GM19238 (cell line): ENCODE data around the gene GNA12.
"Not testable (repeated sequence)": the region's sequence is repeated elsewhere in the genome, so short reads cannot be mapped to it uniquely, and the experiment has no call there.

ENCODE experiments used
- DNase-seq: peaks from one replicate; pipeline ENCODE4 v3.0.0; 2011; ENCODE audit warnings: low spot score; ENCODE audit not compliant: insufficient read length

The GNA12 gene

DNA sequence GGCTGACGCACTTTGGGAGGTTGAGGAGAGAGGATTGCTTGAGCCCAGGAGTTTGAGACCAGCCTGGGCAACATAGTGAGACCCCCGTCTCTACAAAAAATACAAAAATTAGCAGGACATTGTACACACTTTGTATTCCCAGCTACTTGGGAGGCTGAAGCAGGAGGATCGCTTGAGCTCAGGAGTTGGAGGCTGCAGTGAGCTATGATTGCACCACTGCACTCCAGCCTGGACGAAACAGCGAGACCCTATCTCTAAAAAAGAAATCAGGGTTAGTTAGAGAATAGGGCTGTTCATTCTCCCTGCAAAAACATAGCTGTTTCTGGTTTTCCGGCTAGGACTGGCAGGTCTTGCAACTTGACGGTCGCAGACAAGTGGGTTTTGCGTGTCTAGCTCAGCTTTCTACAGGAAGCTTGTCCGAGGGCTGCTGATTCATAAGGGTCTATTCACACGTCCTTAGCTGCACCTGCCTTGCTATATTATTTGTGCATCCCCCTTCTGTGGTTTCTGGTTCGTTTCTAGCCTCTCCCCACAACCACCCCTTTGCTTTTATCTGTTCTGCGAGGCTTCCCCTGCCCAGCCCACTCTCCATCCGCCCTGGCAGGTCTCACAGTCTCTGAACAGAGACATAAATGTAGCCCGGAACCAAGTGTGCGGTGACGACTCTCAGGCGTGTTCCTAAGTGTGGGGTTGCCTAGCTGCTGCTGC, 145.4 kb downstream of the GNA12 start:
- DNase-seq = peak; percentile 97

DNA sequence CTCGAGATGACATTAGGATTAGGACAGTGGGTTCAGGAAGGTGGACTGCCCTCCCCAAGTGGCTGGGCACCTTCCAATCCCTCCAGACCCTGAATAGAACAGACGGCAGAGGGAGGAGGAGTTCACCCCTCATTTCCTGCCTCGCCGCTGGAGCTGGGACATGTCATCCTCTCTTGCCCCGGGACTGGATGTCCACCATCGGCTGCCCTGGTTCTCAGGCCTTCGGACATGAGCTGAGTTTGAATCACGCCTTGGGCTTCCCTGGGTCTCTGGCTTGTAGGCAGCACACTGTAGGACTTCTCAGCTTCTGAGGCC, 150.0 kb downstream of the GNA12 start:
- not testable (repeated sequence) for DNase-seq

DNA sequence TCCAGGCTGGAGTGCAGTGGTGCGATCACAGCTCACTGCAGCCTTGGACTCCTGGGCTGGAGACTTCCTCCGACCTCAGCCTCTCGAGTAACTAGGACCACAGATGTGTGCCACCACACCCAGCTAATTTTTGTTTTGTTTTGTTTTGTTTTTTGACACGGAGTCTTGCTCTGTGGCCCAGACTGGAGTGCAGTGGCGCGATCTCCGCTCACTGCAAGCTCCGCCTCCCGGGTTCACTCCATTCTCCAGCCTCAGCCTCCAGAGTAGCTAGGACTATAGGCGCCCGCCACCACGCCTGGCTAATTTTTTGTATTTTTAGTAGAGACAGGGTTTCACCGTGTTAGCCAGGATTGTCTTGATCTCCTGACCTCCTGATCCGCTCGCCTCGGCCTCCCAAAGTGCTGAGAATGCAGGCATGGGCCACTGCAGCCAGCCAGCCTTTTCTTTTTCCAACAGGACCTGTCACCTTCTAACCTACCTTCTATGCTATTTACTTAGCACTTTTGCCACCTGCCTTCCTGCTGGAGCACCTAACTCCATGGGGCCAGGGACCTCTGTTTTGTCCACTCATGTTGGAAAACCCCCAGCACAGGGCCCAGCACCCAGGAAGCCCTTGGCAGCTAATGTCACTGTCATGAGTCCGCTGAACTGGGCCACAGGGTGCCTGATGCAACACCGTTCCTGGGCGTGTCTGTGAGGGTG, 150.5 kb downstream of the GNA12 start:
- DNase-seq = not testable (repeated sequence)

DNA sequence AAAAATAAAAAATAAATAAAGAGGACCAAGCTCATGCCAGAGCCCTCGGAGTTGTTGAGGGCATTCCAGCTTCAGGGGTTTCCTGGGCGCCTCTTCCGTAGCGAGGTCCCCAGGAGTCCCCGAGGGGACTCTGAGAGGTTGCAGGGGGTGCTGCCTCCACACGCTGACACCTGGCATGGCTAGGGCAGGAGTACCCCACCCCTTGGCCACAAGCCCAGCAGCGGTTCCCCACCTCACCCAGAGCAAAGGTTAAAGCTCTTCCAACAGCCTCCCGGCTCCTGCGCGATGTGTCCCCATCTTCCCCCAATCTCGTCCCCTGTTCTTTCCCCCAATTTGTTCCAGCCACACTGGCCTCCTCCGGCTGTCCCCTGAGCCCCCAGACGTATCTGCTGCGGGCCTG, 151.6 kb downstream of the GNA12 start:
- DNase-seq = no peak

DNA sequence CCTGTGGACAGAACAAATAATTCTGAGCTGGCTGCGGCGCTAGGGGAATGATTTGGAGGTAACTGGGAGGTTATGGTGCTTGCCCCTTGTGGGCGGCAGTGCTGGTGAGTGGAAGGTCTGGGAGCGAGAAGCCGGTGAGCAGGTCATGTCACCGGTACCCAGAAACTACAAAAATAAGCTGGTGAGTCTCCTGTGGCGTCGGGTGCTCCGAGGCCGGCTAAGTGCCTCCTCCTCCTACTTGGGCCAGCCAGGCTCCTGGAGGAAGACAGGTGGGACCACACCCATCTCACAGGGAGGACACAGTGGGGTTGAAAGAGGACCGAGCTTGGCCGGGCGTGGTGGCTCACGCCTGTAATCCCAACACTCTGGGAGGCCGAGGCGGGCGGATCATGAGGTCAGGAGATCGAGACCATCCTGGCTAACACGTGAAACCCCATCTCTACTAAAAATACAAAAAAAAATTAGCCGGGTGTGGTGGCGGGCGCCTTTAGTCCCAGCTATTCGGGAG, 152.1 kb downstream of the GNA12 start:
- DNase-seq = not testable (repeated sequence)

DNA sequence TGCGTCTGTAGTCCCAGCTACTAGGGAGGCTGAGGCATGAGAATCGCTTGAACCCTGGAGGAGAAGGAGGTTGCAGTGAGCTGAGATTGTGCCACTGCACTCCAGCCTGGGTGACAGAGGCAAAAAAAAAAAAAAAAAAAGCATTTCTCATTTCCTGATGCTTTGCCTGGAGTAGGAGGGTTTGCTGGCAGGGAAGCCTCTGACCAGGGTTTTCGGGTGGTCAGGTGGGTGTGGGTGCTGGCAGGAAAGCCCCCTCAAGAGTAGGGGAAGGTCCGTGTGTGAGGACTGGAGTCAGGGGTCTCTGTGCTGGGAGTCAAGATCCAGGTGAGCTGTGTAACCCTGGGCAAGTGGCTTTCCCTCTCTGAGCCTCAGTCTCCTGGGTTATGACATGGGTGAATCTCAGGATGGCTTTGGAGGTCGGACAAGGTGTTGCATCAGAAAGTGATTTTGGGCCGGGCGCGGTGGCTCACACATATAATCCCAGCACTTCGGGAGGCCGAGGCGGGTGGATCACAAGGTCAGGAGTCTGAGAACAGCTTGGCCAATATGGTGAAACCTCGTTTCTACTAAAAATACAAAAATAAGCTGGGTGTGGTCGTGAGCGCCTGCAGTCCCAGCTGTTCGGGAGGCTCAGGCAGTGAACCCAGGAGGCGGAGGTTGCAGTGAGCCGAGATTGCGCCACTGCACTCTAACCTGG, 152.9 kb downstream of the GNA12 start:
- no peak for DNase-seq

DNA sequence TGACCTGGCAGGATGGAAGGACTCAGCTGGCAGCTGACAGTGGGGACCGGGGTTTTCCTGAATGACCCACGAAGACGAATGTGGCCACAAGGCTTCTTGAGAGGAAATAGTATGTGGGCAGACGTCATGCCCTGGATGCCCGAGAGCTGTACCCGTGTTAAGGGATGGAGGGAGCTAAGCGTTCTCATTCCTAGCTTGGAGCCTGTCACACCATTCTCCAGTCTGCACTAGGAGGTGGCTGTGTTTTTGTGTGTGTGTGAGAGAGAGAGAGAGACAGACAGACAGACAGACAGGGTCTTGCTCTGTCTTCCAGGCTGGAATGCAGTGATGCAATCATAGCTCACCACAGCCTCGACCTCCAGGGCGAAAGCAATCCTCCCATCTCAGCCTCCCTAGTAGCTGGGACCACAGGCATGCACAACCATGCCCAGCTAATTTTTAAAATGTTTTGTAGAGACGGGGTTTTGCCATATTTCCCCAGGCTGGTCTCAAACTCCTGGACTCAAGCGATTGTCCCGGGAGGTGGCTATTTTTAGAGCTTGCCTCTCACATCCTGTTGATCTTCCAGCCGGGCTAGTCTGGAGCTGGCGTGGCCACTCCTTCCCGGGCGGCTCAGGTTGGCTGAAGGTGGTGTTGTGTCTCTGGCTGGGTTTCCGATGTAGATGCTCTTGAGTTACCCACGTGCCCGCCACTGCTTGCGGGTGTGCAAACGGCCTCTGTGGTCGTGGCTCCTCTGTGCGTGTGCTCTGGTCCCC, 154.0 kb downstream of the GNA12 start:
- no peak for DNase-seq

DNA sequence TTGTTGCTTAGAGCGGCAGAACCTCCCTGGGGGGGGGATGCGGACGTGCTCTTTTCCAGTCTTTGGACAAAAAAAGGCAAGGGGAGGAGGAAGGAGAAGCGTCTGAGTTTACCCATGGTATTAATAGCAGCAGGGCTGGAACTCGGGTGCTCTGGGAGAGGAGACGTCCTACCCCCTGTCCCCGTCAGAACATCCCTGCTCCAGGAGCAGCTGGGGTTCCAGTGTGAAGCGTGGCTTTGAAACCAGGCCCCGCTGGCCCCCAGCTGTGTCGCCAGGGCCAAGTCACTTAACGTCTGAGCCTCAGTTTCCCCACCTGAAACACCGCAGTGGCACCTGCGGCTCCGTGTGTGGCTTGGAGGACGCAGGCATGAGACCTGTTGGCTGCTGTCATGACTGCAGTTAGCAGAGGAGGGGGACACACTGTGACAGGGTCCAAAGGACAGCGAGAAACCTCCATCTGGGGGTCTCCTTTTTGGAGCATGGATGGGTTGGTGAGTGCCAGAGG, 154.7 kb downstream of the GNA12 start:
- DNase-seq = no peak

DNA sequence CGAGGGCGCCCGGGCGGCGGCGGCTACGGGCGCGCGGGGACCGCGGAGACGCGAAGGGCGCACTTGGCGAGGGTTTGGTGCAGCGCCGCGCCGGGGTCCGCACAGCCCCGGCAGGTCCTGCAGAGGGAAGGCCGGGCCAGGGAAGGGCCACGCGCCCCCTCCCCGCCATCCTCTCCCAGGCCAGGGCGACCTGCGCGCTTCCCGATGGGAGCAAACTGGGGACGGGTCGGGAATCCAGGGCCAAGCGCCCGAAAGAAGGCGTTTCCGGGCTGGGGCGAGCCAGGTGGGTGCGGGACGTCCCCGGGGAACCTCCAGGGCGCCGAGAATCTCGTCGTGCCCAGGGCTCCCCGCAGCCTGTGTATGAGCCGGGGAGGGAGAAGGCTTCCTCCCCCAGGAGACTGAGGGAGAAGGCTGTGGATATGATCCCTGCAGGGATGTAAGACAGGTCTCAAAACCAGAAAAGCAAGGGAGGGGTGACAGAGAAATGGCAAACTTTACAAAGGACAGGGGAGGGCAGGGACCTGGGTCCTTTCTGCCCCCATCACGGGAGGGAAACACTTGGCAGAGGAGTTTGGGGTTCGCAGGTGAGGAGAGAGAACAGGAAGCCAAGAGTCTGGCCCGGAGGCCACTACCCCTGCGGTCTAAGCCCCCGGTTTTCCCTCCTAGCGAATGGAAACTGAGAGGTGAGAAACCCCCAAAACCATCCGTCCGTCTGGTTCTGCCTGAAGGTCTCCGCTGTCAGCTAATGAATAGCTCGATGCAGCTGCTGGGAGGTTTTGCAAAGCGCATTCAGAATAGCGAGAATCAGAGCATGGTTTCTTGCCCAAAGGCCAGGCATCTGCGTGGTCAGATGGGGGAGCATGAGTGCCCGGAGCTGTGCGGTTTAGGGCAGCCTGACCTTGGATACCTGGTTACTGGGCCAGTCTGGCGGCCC, 155.4 kb downstream of the GNA12 start:
- peak; percentile 84 for DNase-seq

DNA sequence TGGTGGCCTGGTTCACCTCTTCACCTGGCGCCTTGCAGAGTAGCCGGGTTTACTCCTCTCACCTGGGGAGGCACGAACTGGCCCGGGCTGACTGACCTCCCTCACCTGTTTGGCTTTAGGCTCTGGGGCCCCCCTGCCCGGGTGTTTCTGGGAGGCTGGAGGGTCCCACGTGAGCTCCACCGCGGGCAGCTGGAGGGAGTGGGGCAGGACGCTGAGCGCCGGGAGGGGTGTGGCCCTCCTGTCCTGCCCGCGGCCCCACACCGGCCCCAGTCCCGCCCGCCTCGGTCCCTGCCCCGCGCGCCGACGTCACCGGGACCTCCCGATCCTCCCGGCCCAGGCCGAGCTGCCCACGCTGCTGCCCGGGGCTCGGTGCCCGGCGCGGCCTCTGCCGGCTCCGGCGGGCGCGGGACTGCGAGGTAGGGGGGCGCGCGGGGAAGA, 156.2 kb downstream of the GNA12 start, which contains the start of gene AMZ1:
AMZ1 (plus strand) TSS at position 322 of the 438 bp plus-strand sequence. CDS start 12,250 bp downstream, outside the sequence.
- no peak for DNase-seq

DNA sequence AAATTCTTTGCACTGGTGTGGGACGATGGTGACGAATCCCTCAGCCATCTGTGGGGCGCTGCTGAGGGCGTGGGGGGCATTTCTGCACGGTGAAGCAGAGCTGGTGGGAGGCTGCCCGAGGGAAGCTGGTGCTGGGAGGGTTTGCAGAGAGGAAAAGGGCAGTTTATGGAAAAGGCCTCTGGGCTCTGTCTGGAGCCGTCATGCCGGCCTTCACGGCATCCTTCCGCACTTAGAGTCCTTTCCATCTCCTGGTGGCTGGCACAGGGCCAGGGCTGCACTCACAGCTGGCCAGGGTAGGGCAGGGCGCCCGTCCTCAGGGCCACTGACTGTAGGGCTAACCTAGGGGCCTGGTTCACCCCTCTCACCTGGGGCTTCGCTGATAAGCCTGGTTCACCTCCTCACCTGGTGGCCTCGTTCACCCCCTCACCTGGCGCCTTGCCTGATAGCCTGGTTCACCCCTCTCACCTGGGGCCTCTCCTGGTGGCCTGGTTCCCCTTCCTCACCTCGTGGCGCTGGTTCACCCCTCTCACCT, 156.7 kb downstream of the GNA12 start:
- DNase-seq = no peak

DNA sequence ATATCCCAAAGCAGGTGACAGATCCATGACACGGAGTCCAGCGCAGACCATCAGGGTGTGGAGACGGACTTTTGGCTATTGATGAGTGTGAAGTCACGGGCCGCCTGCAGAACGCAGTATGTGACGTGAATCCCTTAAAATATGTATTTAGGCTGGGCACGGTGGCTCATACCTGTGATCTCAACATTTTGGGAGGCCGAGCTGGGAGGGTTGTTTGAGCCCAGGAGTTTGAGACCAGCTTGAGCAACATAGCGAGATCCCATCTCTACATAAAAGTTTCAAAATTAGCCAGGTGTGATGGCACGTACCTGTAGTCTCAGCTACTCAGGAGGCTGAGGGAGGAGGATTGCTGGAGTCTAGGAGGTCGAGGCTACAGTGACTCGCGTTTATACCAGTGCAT, 158.0 kb downstream of the GNA12 start:
- no peak for DNase-seq

DNA sequence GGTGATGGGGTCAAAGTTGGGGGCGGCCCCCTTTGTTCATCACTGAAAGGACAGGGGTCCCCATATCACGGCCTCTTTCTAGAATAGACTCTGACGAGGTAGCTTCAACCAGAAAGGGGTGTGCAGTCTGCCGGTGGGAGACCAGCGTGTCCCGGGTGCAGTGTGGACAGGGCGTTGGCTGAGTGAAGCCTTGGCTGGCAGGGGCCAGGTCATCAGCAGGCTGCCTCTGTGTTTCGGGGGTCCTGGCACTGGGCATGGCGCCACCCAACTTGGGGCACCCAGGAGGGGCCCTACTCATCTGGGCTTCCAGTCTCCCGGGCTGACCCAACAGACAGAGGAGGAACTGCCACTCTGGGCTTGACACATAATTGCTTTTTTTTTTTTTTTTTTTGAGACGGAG, 159.6 kb downstream of the GNA12 start:
- no peak for DNase-seq

DNA sequence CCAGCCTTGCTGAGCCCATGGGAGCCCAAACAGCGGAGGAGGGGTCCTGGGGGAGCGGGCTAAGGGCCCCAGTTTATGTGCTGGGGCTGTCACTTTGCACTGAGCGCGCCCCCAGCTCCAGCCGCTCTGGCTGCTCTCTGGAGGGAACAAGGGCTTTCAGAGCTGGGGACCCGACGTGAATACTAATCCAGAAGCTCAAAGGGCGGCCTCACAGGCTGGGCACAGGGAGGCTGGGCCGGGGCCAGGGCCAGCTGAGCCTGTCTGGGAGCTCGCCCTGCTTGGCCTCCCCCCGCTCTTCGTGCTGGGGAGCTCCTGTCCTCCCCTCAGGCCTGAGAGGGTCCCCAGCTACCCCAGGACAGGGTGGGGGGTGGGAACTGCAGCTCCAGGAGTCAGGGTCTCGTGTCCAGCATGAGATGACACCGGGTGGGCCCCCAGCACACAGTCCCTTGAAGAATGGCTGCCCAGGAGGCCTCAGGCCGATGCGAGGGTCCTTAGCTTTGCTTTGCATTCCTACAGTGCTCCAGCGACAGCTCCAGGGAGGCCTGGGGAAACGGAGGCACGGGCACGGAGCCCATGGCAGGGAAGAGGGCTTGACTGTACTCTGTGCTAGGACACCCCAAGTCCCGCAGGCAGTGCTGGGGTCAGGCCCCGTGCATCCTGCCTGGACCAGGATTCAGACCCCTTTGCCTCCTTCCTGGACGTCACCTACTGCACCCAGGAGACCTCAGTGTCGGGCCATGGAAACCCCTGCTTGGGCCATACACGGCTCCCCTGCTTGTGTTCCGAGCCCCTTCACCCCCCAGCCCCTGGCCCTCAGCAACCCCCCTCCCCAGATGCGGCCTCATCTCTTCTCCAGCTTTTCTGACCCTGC, 161.9 kb downstream of the GNA12 start:
- no peak for DNase-seq

DNA sequence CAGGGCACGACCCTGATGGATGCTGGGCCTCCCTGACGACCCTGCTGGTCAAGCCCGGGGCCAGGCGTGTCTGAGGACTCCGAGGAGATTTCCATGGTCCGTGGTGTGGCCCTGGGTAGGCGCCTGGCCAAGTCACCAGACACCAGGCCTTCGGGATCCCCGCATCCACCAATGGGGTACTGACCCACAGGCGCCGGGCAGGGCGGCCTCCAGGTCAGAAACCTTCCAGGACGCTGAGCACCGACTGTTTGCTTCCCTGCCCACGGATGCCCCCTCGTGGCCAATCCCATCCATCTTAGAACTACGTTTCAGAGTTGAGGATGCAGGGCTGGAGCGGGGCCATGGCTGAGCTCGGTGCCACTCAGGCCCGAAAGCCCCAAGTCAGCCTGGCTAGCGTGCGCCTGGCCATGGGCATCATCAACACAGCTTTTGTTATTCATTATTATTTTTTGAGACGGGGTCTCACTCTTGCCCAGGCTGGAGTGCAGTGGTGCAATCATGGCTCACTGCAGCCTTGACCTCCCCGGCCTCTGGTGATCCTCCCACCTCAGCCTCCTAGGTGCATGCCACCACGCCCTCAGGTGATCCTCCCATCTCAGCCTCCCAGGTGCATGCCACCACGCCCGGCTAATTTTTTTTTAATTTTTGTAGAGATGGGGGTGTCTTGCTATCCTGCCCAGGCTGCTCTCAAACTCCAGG, 163.2 kb downstream of the GNA12 start:
- peak; percentile 72 for DNase-seq

DNA sequence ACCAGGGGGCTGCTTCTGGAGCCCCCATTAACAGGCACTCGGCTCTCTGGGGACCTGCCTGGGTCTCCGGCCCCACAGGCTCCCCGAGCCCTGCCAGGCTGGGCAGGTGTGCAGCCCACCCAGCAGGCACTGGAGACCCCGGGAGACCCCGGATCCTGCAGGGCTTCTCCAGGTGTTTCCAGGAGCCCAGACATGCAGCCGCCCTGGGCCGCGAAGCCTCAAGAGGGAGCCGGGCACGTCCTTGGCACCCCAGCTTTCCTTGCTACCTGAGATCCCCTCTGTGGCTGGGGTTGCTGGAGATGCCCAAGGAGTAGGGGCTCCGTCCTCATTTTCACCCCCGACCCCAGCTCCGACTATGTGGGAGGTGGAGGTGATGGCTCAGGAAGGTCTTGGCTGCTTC, 163.9 kb downstream of the GNA12 start:
- no peak for DNase-seq

DNA sequence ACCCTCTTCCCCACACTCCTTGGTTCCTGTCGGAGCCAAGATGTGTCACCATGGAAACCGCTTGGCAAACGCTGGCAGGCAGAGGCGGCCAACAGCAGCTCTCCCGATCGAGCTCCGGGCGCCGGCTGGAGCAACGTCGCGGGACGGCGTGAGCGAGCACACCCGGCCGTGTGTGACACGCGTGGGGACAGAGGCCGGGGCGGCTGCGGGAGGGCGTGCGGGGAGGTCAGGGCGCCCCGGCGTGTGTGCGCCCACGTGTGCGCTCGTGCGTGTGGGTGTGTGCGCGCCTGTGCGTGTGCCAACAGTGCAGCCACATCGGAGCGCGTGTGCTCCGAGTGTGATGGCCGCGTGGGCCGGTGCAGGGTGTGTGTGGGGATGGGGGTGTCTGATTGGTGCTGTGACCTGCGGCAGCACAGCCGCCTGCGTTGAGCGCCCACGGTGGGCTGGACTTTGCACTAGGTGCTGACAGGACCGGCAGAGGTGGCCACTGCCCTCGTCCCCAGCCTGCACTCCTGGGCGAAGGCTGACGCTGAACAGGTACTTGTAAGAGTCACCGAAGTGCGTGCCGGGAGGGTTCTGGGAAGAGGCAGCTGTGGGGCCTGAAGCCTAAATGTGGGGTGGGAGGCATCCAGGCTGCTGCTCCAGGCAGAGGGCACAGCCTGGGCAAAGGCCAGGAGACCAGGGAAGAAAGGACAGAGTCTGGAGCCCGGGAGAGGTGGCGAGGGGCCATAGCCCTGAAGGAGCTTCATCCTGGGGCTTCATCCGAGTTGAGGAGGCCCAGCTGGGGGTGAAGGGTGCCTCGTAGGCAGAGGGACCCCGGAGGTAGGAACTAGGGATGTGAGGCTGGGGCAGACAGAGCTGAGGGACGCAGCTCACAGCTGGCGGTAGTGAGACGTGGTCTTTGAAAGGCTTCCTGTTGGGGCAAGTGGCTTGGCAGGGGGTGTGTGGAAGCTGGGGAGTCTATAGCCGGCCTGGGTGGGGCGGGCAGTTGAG, 164.7 kb downstream of the GNA12 start:
- not testable (repeated sequence) for DNase-seq
